Left lung (tissue), 10 donors: ENCODE measurements around the gene EML6. TPM values are rescaled to one million over a fixed set of nuclear protein-coding genes. Genes with fewer than 3 reads are reported as not detected.

ENCODE experiments used
- ATAC-seq: fragments of 200-7000 bp; cut with Tn5 transposase; one replicate; pipeline ENCODE4 v1.9.1; 2020; ENCODE audit warnings: moderate library complexity
- DNase-seq, 4 donors: peaks; one replicate each; pipeline ENCODE4 v3.0.0-alpha.2; 2013 to 2020
- H3K27ac ChIP-seq, 2 donors: fragments of 200-600 bp; sonication (generic) in 1 of 2; one replicate each; pipeline versions ENCODE4 v1.5.0 to v1.8.0; 2020 to 2021
- H3K27me3 ChIP-seq, 2 donors: fragments of 200-600 bp; sonication (generic) in 1 of 2; one replicate each; pipeline versions ENCODE4 v1.5.0 to v1.8.0; 2020 to 2021
- H3K36me3 ChIP-seq, 2 donors: fragments of 200-600 bp; sonication (generic) in 1 of 2; one replicate each; pipeline versions ENCODE4 v1.5.0 to v1.8.0; 2020 to 2021
- H3K4me1 ChIP-seq, 2 donors: fragments of 200-600 bp; one replicate each; pipeline ENCODE4 v1.8.0; 2021
- H3K4me3 ChIP-seq, 2 donors: fragments of 200-600 bp; sonication (generic) in 1 of 2; one replicate each; pipeline versions ENCODE4 v1.5.0 to v1.8.0; 2020 to 2021; ENCODE audit warnings: mild to moderate bottlenecking in 1 of 2
- H3K9me3 ChIP-seq, 2 donors: fragments of 200-600 bp; sonication (generic) in 1 of 2; one replicate each; pipeline versions ENCODE4 v1.5.0 to v1.8.0; 2020 to 2021
- CTCF ChIP-seq, 2 donors: fragments of 200-600 bp; sonication (generic) in 1 of 2; IDR thresholded peaks; one replicate each; pipeline versions ENCODE4 v1.5.0 to v1.8.0; 2021; ENCODE audit warnings: antibody characterized with exemption in 2 of 2
- intact Hi-C, 2 donors: fragments of 100-400 bp; cut with DNase I; formaldehyde crosslinking; loops; one replicate each; pipeline versions ENCODE4 v1.11.2 to v1.14.2; 2022
- polyA plus RNA-seq, 6 donors: library from polyadenylated mRNA; unstranded; fragments of 120-200 nt; gene quantifications; one replicate each; pipeline ENCODE4 v1.2.1, GENCODE V29; 2013; ENCODE audit not compliant: insufficient read length in 6 of 6
- total RNA-seq, 2 donors: library from RNA; stranded (reverse); fragmentation: NEBNext Ultra II Directional; extraction: Animal tissue kit (Norgen Biotek cat#: 25700); gene quantifications; one replicate each; pipeline ENCODE4 v1.2.1, GENCODE V29; 2021
- donor health status: DM: no; HTN: yes; CAD: no.
- donor health status: DM: no; HTN: no; CAD: no.

The EML6 gene
- total and polyA plus RNA-seq, 8 donors = 0.73 to 2.2 (median 1.3) TPM

DNA sequence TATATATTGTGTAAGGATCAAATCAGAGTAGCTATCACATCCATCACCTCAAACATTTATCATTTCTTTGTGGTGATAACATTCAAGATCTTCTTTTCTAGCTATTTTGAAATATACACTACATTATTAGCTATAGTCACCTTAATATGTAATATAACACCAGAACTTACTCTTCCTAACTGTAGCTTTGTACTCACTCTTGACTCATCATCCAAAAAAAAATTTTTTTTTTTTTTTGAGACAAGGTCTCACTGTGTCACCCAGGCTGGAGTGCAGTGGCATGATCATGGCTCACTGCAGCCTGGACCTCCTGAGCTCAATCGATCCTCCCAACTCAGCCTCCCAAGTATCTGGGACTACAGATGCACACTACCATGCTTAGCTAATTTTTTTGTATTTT, 153.3 kb downstream of the EML6 start:
- no peaks in the 10 kb centered on the region for H3K36me3 ChIP-seq
- H3K4me1 ChIP-seq = no peaks in the 10 kb centered on the region
- H3K27ac ChIP-seq = no peak overlapping the region
- H3K27me3 ChIP-seq = no peaks in the 10 kb centered on the region
- DNase-seq (no peak), ATAC-seq (no peak)
- H3K4me3 ChIP-seq = no peak overlapping the region
- no peaks in the 10 kb centered on the region for H3K9me3 ChIP-seq
- intact Hi-C loops = no loop called here
- TF ChIP-seq CTCF (IDR thresholded peaks at IDR 0.05) = no peak

DNA sequence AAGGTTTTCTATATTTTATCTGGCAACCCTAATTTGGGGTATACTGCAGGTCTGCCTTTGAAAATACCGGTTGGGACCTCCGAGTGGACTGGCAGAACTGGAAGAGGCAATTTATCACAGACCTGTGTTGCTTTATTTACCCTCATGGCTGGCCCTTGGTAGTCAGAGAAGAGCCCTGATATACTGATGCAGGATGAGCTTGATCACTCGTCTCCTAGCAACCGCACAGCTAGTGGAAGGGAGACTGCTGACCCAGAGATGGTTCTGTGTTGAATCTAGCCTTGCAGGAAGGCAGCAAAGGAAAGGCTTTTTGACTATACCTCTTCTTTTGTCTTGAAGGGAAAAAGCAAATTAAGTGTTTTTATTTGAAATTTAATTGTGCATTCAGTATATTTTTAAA, 154.7 kb downstream of the EML6 start:
- ATAC-seq (no peak), DNase-seq (no peak)
- Histone ChIP-seq H3K4me1 (no peaks in the 10 kb centered on the region), H3K9me3 (no peaks in the 10 kb centered on the region), H3K4me3 (no peak overlapping the region), H3K36me3 (no peaks in the 10 kb centered on the region), H3K27ac (no peak overlapping the region), H3K27me3 (no peaks in the 10 kb centered on the region)
- no peak for TF ChIP-seq CTCF (IDR thresholded peaks at IDR 0.05)
- intact Hi-C loops = no loop called here

- no peak overlapping the region for H3K27ac ChIP-seq
- no peak for ATAC-seq
- intact Hi-C loops = no loop called here
These were observed 155.6 kb downstream of the EML6 start for GRCh38 chr2:54879032-54879431.

DNA sequence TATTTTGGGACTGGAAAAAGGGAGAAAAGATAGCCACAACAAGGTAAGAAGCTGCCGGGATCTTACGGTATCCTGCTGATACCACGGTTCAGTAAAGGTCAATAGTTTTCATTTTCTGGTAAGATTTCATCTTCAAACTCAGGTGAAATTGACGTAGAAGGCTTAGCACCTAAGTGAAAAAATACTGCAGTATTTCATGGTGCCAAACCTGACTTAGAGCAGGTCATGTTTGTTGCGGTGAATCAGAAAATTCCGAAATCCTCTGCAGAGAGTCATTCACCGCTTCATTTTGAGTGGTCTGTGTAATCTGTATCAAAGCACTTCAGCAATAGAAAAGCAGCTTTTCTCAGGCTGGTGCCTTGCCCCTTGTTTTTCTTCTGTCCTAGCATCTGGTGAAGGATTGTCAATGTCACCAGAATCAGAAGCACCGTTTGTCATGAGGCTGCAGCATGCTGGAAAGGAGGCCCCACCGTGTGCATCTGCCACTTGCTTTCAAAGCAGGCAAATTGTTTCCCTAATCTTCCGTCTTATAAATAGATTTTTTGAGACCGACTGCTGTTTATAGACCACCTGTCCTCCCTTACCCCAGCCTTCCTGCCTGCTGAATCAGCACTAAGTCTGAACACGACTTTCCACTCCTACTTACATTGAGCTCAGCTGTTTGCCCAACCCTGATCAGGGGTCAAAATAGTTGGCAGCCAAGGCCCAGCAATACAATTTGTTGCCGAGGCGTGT, 156.3 kb downstream of the EML6 start:
- DNase-seq (no peak), ATAC-seq (no peak)
- Histone ChIP-seq H3K36me3 (no peaks in the 10 kb centered on the region), H3K27ac (no peak overlapping the region), H3K4me3 (no peak overlapping the region), H3K27me3 (no peaks in the 10 kb centered on the region), H3K4me1 (no peaks in the 10 kb centered on the region), H3K9me3 (no peaks in the 10 kb centered on the region)
- intact Hi-C loops = no loop called here
- no peak for TF ChIP-seq CTCF (IDR thresholded peaks at IDR 0.05)

More at GRCh38 chr2:54879032-54879431, 155.6 kb downstream of the EML6 start:
- Histone ChIP-seq H3K9me3 (no peaks in the 10 kb centered on the region), H3K4me1 (no peaks in the 10 kb centered on the region), H3K4me3 (no peak overlapping the region), H3K27me3 (no peaks in the 10 kb centered on the region), H3K36me3 (no peaks in the 10 kb centered on the region)
- TF ChIP-seq CTCF (IDR thresholded peaks at IDR 0.05) = no peak
- DNase-seq = no peak

DNA sequence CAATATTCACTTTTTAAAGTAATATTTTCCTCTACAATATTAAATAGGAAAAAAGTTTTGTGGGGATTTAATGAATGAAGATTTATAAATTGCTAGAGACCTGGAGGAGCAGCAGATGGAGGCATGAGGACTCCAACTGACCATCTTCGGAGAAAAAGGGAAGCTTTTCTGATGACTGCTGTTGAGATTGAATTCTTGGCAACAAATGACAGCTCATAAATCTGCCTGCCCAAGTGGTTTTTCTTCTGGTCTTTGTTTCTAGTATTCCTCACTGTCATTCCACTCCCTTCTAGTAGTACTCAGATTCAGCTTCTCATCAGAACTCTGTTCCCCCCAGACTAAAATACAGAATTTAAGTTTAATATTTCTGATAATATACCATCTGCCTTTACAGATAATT, 157.0 kb downstream of the EML6 start:
- H3K4me3 ChIP-seq = no peak overlapping the region
- no peak for ATAC-seq
- no peak for TF ChIP-seq CTCF (IDR thresholded peaks at IDR 0.05)
- no peak for DNase-seq
- H3K27ac ChIP-seq = no peak overlapping the region
- H3K4me1 ChIP-seq = no peaks in the 10 kb centered on the region
- H3K27me3 ChIP-seq = no peaks in the 10 kb centered on the region
- H3K9me3 ChIP-seq = no peaks in the 10 kb centered on the region
- no peaks in the 10 kb centered on the region for H3K36me3 ChIP-seq
- intact Hi-C loops = no loop called here
